Measurements from ENCODE around the gene SLC30A10.

SLC30A10 gene

DNA sequence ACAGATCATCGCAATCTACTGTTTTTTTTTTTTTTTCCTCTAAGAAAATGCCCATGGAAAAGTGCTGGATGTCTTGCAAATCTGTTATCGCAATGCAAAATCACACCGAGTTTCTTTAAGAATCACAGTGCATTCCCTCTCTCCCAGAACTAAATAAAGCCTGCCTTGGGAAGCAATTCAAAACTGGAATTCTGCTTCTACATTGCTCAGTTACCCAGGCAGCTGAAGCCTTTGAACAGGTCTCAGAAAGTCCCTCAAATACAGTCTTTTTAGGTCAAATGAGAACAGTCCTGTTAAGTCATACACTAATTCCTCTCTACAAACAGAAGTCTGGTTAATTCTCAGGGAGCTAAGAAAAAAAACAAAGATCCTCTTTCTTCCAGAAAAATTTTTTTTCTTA, 46.3 kb downstream of the SLC30A10 start:
- TF ChIP-seq TAF1 (IDR thresholded peaks at IDR 0.05; ENCODE audit: borderline replicate concordance, insufficient read depth, low read length) (no peak), POLR2AphosphoS5 (IDR thresholded peaks at IDR 0.05; ENCODE audit: low read depth, low read length) (no peak), FOXP2 (optimal IDR thresholded peaks at IDR 0.05; ENCODE audit: borderline replicate concordance, extremely low read depth, extremely low read length, insufficient read depth) (no peak), SIN3A (IDR thresholded peaks at IDR 0.05; ENCODE audit: borderline replicate concordance, insufficient read depth, low read length) (no peak)
- TF ChIP-seq, protein P1, sequence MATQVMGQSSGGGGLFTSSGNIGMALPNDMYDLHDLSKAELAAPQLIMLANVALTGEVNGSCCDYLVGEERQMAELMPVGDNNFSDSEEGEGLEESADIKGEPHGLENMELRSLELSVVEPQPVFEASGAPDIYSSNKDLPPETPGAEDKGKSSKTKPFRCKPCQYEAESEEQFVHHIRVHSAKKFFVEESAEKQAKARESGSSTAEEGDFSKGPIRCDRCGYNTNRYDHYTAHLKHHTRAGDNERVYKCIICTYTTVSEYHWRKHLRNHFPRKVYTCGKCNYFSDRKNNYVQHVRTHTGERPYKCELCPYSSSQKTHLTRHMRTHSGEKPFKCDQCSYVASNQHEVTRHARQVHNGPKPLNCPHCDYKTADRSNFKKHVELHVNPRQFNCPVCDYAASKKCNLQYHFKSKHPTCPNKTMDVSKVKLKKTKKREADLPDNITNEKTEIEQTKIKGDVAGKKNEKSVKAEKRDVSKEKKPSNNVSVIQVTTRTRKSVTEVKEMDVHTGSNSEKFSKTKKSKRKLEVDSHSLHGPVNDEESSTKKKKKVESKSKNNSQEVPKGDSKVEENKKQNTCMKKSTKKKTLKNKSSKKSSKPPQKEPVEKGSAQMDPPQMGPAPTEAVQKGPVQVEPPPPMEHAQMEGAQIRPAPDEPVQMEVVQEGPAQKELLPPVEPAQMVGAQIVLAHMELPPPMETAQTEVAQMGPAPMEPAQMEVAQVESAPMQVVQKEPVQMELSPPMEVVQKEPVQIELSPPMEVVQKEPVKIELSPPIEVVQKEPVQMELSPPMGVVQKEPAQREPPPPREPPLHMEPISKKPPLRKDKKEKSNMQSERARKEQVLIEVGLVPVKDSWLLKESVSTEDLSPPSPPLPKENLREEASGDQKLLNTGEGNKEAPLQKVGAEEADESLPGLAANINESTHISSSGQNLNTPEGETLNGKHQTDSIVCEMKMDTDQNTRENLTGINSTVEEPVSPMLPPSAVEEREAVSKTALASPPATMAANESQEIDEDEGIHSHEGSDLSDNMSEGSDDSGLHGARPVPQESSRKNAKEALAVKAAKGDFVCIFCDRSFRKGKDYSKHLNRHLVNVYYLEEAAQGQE (IDR thresholded peaks at IDR 0.05; ENCODE audit: insufficient read depth in 1 of 2, low read depth in 2 of 2, low read length in 2 of 2) = no peak

DNA sequence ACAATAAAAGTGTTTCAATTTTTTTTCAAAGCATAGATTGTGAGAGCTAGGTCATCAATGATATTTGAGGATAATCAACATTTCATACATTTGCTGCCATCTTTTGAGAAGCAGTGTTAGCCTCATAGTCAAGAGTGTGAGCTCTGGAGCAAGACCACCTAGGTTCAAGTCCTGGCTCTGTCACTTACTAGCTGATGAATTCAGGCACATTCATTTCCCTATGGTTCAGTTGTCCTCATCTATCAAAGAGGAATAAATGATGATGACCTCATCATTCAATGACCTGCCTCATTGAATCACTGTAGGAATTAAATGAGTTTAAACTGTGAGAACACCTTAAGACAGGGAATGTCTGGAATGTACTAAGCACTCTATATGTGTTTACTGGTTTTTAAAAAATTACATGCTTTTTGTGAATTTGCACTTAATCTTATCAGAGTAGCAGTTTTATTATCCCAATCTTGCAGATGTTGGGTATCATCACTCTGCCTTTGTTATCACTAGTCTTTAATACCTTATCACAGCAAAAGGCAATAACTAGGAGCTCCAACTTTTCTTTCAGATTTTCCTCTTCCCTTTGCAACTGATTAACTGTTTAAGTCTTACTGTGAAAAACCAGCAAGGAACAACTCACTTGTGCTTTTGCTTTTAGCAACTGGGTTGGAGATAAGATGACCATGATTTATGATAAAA, 47.4 kb downstream of the SLC30A10 start:
- no peak for TF ChIP-seq POLR2AphosphoS5 (IDR thresholded peaks at IDR 0.05; ENCODE audit: low read depth, low read length)
- TF ChIP-seq, protein P1 (IDR thresholded peaks at IDR 0.05; ENCODE audit: insufficient read depth in 1 of 2, low read depth in 2 of 2, low read length in 2 of 2) = no peak
- TF ChIP-seq SIN3A (IDR thresholded peaks at IDR 0.05; ENCODE audit: borderline replicate concordance, insufficient read depth, low read length) = no peak
- no peak for TF ChIP-seq FOXP2 (optimal IDR thresholded peaks at IDR 0.05; ENCODE audit: borderline replicate concordance, extremely low read depth, extremely low read length, insufficient read depth)
- no peak for TF ChIP-seq TAF1 (IDR thresholded peaks at IDR 0.05; ENCODE audit: borderline replicate concordance, insufficient read depth, low read length)

DNA sequence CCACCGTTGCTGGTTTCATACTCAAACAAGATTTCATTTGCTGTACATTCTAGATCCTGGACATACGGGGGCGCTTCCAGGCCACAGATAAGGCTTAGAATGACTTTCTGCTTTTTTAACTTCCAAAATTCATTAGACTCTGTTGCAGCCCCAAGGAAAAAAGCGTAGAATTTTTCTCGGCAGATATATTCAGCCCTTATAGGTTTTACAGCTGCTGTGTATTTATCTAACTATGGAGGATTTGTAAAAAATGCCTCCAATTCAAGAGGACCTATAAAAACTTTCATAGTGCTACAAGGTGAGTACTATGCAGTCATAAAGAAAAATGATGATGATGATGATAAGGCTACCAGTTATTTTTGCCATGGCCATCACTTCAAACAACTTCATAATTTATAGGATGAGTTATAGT, 51.6 kb downstream of the SLC30A10 start:
- TF ChIP-seq TAF1 (IDR thresholded peaks at IDR 0.05; ENCODE audit: borderline replicate concordance, insufficient read depth, low read length) (no peak), POLR2AphosphoS5 (IDR thresholded peaks at IDR 0.05; ENCODE audit: low read depth, low read length) (no peak), SIN3A (IDR thresholded peaks at IDR 0.05; ENCODE audit: borderline replicate concordance, insufficient read depth, low read length) (no peak), FOXP2 (optimal IDR thresholded peaks at IDR 0.05; ENCODE audit: borderline replicate concordance, extremely low read depth, extremely low read length, insufficient read depth) (no peak)
- TF ChIP-seq, protein P1 (IDR thresholded peaks at IDR 0.05; ENCODE audit: insufficient read depth in 1 of 2, low read depth in 2 of 2, low read length in 2 of 2) = no peak

DNA sequence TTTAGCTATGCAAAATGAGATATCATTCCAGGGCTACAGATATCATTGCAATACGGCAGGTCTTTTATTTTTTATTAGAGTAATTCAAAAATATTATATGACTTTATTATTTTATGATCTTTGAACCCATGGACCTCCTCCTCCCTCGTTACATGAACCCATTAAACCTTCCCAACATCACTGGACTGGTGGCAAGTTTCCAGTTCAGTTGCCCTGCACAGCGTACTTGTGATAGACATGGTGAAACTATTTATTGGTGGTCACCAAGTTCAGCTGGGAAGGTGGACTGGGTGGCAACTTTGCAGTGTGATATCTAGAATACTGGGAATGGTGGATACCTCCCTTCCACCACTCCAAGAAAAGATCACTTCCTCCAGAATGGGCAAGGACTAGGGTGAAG, 52.5 kb downstream of the SLC30A10 start:
- no peak for TF ChIP-seq TAF1 (IDR thresholded peaks at IDR 0.05; ENCODE audit: borderline replicate concordance, insufficient read depth, low read length)
- TF ChIP-seq, protein P1 (IDR thresholded peaks at IDR 0.05; ENCODE audit: insufficient read depth in 1 of 2, low read depth in 2 of 2, low read length in 2 of 2) = no peak
